Caco-2 (cell line): ENCODE data around the gene CCDC43. TPM values are rescaled to one million over a fixed set of nuclear protein-coding genes. Genes with fewer than 3 reads are reported as not detected.

Source experiments
- BruUV-seq: library from RNA; stranded (reverse); fragments of 400-500 nt; replicated peaks from 2 replicates; lab custom pipeline; 2021; lab: Mats Ljungman, UMichigan
- CTCF ChIA-PET: fragments of 300-600 bp; sonication (Branson Sonifier 250); formaldehyde crosslinking; loops from one replicate; lab custom pipeline; 2022; ENCODE audit warnings: antibody characterized with exemption; lab: Charles Lee
- POLR2A ChIA-PET: fragments of 300-600 bp; sonication (Branson Sonifier 250); formaldehyde crosslinking; loops from one replicate; lab custom pipeline; 2022; ENCODE audit warnings: antibody characterized with exemption; lab: Charles Lee
- DNase-seq, 2 experiments: peaks; one replicate each; pipeline versions ENCODE4 v3.0.0 to v3.0.0-alpha.2; 2020 to 2022
- H3K27me3 ChIP-seq: replicated peaks from 2 replicates; pipeline ENCODE4 v1.6.0; 2011; ENCODE audit warnings: low read length; ENCODE audit not compliant: control insufficient read depth, insufficient read depth
- H3K36me3 ChIP-seq: 2 replicates; pipeline ENCODE4 v1.5.1; 2011; ENCODE audit warnings: low read length; ENCODE audit not compliant: control insufficient read depth, insufficient read depth
- H3K4me1 ChIP-seq: fragments of 250-450 bp; sonication (Bioruptor Pico); 2 replicates; pipeline ENCODE4 v1.5.1; 2020; ENCODE audit warnings: mild to moderate bottlenecking
- H3K4me3 ChIP-seq: 2 replicates; pipeline ENCODE4 v1.5.1; 2011; ENCODE audit warnings: low read depth, mild to moderate bottlenecking, control low read depth, low read length
- H3K9me3 ChIP-seq: fragments of 250-450 bp; sonication (Bioruptor Pico); 2 replicates; pipeline ENCODE4 v1.5.1; 2020; ENCODE audit warnings: mild to moderate bottlenecking, moderate library complexity
- H3K27ac Mint-ChIP-seq: one replicate; pipeline ENCODE4 v1.8.0; 2022; ENCODE audit warnings: mixed read lengths; ENCODE audit not compliant: unreplicated experiment
- H3K27me3 Mint-ChIP-seq: one replicate; pipeline ENCODE4 v1.8.0; 2022; ENCODE audit warnings: mixed read lengths; ENCODE audit not compliant: insufficient read depth, unreplicated experiment
- H3K36me3 Mint-ChIP-seq: one replicate; pipeline ENCODE4 v1.8.0; 2022; ENCODE audit warnings: mild to moderate bottlenecking, mixed read lengths; ENCODE audit not compliant: insufficient read depth, unreplicated experiment
- H3K4me1 Mint-ChIP-seq: one replicate; pipeline ENCODE4 v1.8.0; 2022; ENCODE audit warnings: low read depth, mixed read lengths; ENCODE audit not compliant: unreplicated experiment
- H3K4me3 Mint-ChIP-seq: one replicate; pipeline ENCODE4 v1.8.0; 2022; ENCODE audit warnings: mild to moderate bottlenecking, moderate library complexity, mixed read lengths; ENCODE audit not compliant: unreplicated experiment
- H3K9me3 Mint-ChIP-seq: one replicate; pipeline ENCODE4 v1.8.0; 2022; ENCODE audit warnings: mixed read lengths; ENCODE audit not compliant: unreplicated experiment
- intact Hi-C: fragments of 100-400 bp; cut with micrococcal nuclease; formaldehyde crosslinking; loops from one replicate; pipeline ENCODE4 v1.10.0; 2022; ENCODE audit not compliant: unreplicated experiment
- total RNA-seq: library from RNA; stranded (reverse); gene quantifications from 2 replicates; pipeline ENCODE4 v1.2.3, GENCODE V29; 2022
- TF ChIP-seq, protein P1 (sequence below), 2 experiments: fragments of 200-600 bp in 1 of 2; IDR thresholded peaks; 1 replicate in 1 of 2; 2 replicates in 1 of 2; pipeline versions ENCODE4 v1.5.1 to v1.8.0; 2011 to 2022; ENCODE audit warnings: antibody characterized with exemption in 1 of 2, control low read depth in 1 of 2, inconsistent platforms in 1 of 2, low read depth in 1 of 2, low read length in 1 of 2, mild to moderate bottlenecking in 1 of 2, moderate library complexity in 1 of 2; ENCODE audit not compliant: insufficient read depth in 1 of 2, severe bottlenecking in 1 of 2, unreplicated experiment in 1 of 2

Gene CCDC43
- total RNA-seq, 1 experiment from 2014 or later = 54.3 TPM

DNA sequence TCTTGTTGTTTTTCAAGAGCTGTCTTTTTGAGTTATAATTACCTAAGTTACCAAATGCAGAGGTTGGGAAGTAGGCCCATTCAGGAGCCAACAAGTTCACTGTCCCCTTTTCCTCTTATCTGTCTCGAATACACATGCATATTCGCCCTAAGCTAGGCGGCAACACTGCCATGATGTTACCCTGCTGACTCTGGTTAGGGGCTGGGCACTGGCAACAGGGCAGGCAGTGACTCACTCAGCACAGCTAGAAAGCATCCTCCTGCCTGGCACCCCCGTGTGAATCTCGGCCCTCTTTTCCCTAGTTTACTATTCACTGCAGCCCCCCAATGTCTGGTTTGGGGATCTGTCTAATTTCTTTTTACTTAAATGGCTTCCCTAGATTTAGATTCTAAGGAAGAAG is 32.7 kb upstream of the CCDC43 start:
- CTCF ChIA-PET = no interaction called here
- POLR2A ChIA-PET = no interaction called here
- Histone ChIP-seq H3K4me3 (no peak overlapping the region), H3K36me3 (no peaks in the 10 kb centered on the region), H3K27me3 (no peaks in the 10 kb centered on the region), H3K4me1 (no peaks in the 10 kb centered on the region), H3K9me3 (no peaks in the 10 kb centered on the region)
- TF ChIP-seq, protein P1, sequence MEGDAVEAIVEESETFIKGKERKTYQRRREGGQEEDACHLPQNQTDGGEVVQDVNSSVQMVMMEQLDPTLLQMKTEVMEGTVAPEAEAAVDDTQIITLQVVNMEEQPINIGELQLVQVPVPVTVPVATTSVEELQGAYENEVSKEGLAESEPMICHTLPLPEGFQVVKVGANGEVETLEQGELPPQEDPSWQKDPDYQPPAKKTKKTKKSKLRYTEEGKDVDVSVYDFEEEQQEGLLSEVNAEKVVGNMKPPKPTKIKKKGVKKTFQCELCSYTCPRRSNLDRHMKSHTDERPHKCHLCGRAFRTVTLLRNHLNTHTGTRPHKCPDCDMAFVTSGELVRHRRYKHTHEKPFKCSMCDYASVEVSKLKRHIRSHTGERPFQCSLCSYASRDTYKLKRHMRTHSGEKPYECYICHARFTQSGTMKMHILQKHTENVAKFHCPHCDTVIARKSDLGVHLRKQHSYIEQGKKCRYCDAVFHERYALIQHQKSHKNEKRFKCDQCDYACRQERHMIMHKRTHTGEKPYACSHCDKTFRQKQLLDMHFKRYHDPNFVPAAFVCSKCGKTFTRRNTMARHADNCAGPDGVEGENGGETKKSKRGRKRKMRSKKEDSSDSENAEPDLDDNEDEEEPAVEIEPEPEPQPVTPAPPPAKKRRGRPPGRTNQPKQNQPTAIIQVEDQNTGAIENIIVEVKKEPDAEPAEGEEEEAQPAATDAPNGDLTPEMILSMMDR (IDR thresholded peaks at IDR 0.05; ENCODE audit: insufficient read depth in 1 of 2, low read depth in 1 of 2, low read length in 1 of 2, severe bottlenecking in 1 of 2, unreplicated experiment in 1 of 2) = no peak
- Mint-ChIP-seq H3K27me3 (no peaks in the 10 kb centered on the region), H3K4me3 (no peak overlapping the region), H3K27ac (no peak overlapping the region), H3K36me3 (peaks cover 59% of the 10 kb centered on the region), H3K4me1 (no peaks in the 10 kb centered on the region), H3K9me3 (no peaks in the 10 kb centered on the region)
- no TSS peak for BruUV-seq
- intact Hi-C loops = no loop called here
- no peak for DNase-seq

DNA sequence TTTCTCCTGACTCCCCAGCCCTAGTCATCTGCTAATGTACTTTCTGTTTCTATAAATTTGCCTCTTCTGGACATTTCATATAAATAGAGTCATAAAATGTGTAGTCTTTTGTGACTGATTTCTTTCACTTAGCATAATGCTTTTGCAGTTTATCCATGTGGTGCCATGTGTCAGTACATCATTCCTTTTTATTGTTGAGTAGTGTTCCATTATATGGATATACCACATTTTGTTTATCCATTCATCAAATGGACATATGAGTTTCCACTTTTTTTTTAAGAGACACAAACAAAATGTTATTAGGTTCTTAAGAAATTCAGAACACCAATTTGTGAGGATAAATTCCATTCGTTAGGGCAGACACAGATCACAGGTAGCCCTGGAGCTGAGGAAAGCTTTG is 29.9 kb upstream of the CCDC43 start:
- Histone ChIP-seq H3K4me1 (no peaks in the 10 kb centered on the region), H3K9me3 (no peaks in the 10 kb centered on the region), H3K36me3 (no peaks in the 10 kb centered on the region), H3K27me3 (no peaks in the 10 kb centered on the region), H3K4me3 (no peak overlapping the region)
- DNase-seq = no peak
- H3K4me1 Mint-ChIP-seq = no peaks in the 10 kb centered on the region
- H3K27ac Mint-ChIP-seq = no peak overlapping the region
- H3K27me3 Mint-ChIP-seq = no peaks in the 10 kb centered on the region
- no peak overlapping the region for H3K4me3 Mint-ChIP-seq
- ChIA-PET CTCF (interaction anchor here (0.5 kb wide), 1 partner anchor 21 kb away, joined by 4 read pairs; no protein-coding TSS in a partner anchor), POLR2A (no interaction called here)
- TF ChIP-seq, protein P1 (IDR thresholded peaks at IDR 0.05; ENCODE audit: insufficient read depth in 1 of 2, low read depth in 1 of 2, low read length in 1 of 2, severe bottlenecking in 1 of 2, unreplicated experiment in 1 of 2) = no peak
- H3K9me3 Mint-ChIP-seq = no peaks in the 10 kb centered on the region
- peaks cover 48% of the 10 kb centered on the region for H3K36me3 Mint-ChIP-seq
- no TSS peak for BruUV-seq
- intact Hi-C loops = no loop called here

DNA sequence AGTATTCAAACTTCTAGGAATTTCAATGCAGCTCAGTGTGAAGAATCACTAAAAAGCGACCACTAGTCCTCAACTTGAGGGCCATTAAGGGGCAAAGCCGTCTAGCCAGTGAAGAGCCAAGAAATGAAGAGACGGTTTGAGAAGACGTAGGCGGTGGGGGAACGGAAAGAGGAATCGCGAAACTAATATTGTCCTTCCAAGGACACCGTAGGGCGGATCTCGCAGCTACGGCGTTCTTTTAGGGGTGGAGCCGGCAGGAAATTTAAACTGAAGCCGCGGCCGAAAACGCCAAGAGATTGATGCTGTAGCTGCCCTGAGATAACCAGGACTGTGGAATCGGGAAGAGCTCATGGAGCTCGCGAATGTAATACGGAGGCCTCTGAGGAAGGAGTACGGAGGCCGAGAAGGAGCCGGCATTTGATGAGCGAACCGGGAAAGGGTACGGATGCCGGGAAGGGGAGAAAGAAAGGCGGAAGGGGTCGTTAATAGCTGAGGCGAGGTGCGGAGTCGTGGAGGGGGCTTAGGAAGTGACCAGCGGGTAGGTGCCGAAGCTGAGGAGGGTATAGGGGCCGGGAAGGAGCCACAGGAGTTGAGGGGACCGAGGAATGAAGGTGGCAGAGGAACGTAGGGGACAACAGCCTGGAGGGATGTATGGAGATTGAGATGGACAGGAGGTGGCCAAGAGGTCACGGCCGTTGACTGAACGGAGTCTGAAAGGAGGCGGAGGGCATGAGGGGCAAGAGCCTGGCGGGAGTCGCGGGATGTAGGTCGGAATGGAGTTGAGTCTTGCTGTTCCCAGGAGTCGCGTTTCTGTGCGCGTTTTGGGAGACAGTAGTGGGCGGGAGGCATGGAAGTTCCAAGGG is 19.1 kb upstream of the CCDC43 start, which contains the start of gene DBF4B:
DBF4B (plus strand) TSS at position 265 of the 863 bp plus-strand sequence; CDS start at position 421, 156 bp downstream.
- Mint-ChIP-seq H3K4me3 (no peak within 1 kb of the TSS), H3K27me3 (no peaks in the 10 kb centered on the region), H3K36me3 (peaks cover 5% of the 10 kb centered on the region), H3K4me1 (no peaks in the 10 kb centered on the region), H3K9me3 (no peaks in the 10 kb centered on the region), H3K27ac (no peak within 1 kb of the TSS)
- Histone ChIP-seq H3K4me3 (peak within 1 kb of the TSS; percentile 85), H3K9me3 (no peaks in the 10 kb centered on the region), H3K36me3 (no peaks in the 10 kb centered on the region), H3K27me3 (no peaks in the 10 kb centered on the region), H3K4me1 (peaks cover 14% of the 10 kb centered on the region; the same call in 1 of the 2 replicates)
- BruUV-seq = no TSS peak
- ChIA-PET CTCF (interaction anchor here (0.6 to 1.6 kb wide), 4 partner anchors 18 to 490 kb away, joined by 3 to 7 read pairs (median 3); partner anchors contain the start of genes CCDC43 and HEXIM1), POLR2A (interaction anchor here (0.6 to 1.1 kb wide), 2 partner anchors 20 to 260 kb away, joined by 3 to 5 read pairs; partner anchors contain the start of gene C1QL1)
- peak; percentile 90 to 91 for DNase-seq
- intact Hi-C loops = loop anchor here (1.0 kb wide), 1 partner anchor 17 kb away; no protein-coding TSS in a partner anchor
- TF ChIP-seq, protein P1 (IDR thresholded peaks at IDR 0.05; ENCODE audit: insufficient read depth in 1 of 2, low read depth in 1 of 2, low read length in 1 of 2, severe bottlenecking in 1 of 2, unreplicated experiment in 1 of 2) = no peak
